OCI-LY3 (cell line): ENCODE data around the gene NKRF.
A peak's percentile ranks its signal among the peaks of the same experiment; 100 is the strongest.

ENCODE experiments used
- H2AFZ ChIP-seq: fragments of 200-600, 300-600 bp; shearing (Covaris generic); 2 replicates; pipeline ENCODE4 v1.6.0; 2014; ENCODE audit warnings: antibody characterized with exemption, low read depth, low read length
- H3K27ac ChIP-seq: fragments of 200-600, 300-600 bp; sonication (generic); 2 replicates; pipeline ENCODE4 v1.5.1; 2014; ENCODE audit warnings: mild to moderate bottlenecking, low read length, moderate library complexity, mixed read lengths
- H3K27me3 ChIP-seq: fragments of 200-600, 300-600 bp; sonication (generic); 2 replicates; pipeline ENCODE4 v1.6.1; 2014; ENCODE audit warnings: low read depth, low read length, mixed read lengths
- H3K36me3 ChIP-seq: fragments of 200-600, 300-600 bp; sonication (generic); replicated peaks from 2 replicates; pipeline ENCODE3; 2014; ENCODE audit warnings: low read depth, low read length, mixed read lengths
- H3K4me1 ChIP-seq: fragments of 300-600, 200-600 bp; sonication (generic); 2 replicates; pipeline ENCODE4 v1.6.1; 2014; ENCODE audit warnings: low read length, mixed read lengths
- H3K4me2 ChIP-seq: fragments of 200-600, 300-600 bp; sonication (generic); 2 replicates; pipeline ENCODE4 v1.6.1; 2014; ENCODE audit warnings: low read length, mixed read lengths
- H3K4me3 ChIP-seq: fragments of 300-600, 200-600 bp; sonication (generic); 2 replicates; pipeline ENCODE4 v1.5.1; 2014; ENCODE audit warnings: antibody characterized with exemption, mild to moderate bottlenecking, low read length, moderate library complexity
- H3K79me2 ChIP-seq: fragments of 300-600, 200-600 bp; shearing (Covaris generic); 2 replicates; pipeline ENCODE4 v1.6.1; 2014; ENCODE audit warnings: mild to moderate bottlenecking, low read length, mixed read lengths
- H3K9ac ChIP-seq: fragments of 300-600, 200-600 bp; shearing (Covaris generic); 2 replicates; pipeline ENCODE4 v1.6.0; 2014; ENCODE audit warnings: mild to moderate bottlenecking, low read length, moderate library complexity
- H3K9me3 ChIP-seq: fragments of 200-600, 300-600 bp; shearing (Covaris generic); 2 replicates; pipeline ENCODE4 v1.6.1; 2014; ENCODE audit warnings: low read length, mixed read lengths; ENCODE audit not compliant: insufficient read depth
- H4K20me1 ChIP-seq: fragments of 200-600, 300-600 bp; sonication (generic); 2 replicates; pipeline ENCODE4 v1.6.1; 2016; ENCODE audit warnings: low read length, mixed read lengths; ENCODE audit not compliant: insufficient read depth
- CTCF ChIP-seq: fragments of 200-600, 300-600 bp; sonication (generic); IDR thresholded peaks from 2 replicates; pipeline ENCODE4 v1.5.1; 2014; ENCODE audit warnings: antibody characterized with exemption, low read length, low read depth
- EZH2phosphoT487 ChIP-seq: fragments of 200-600 bp; shearing (Covaris generic); IDR thresholded peaks from 2 replicates; pipeline ENCODE4 v1.6.1; 2018; ENCODE audit warnings: antibody characterized with exemption, mixed run types, low read depth

NKRF gene

GRCh38 chrX:119624417-119624816 lies 18.2 kb upstream of the NKRF start:
- Histone ChIP-seq H3K27me3 (no peaks in the 10 kb centered on the region), H3K36me3 (peaks cover 22% of the 10 kb centered on the region), H3K4me2 (no peak overlapping the region), H3K4me3 (no peak overlapping the region), H2AFZ (no peak overlapping the region), H4K20me1 (no peaks in the 10 kb centered on the region), H3K79me2 (no peaks in the 10 kb centered on the region), H3K27ac (no peak overlapping the region), H3K4me1 (peaks cover 22% of the 10 kb centered on the region), H3K9ac (no peak overlapping the region), H3K9me3 (no peaks in the 10 kb centered on the region)
- TF ChIP-seq CTCF = no peak
- no peak for TF ChIP-seq EZH2phosphoT487

GRCh38 chrX:119622356-119623232 lies 16.4 kb upstream of the NKRF start:
- Histone ChIP-seq H3K9me3 (no peaks in the 10 kb centered on the region), H3K27me3 (no peaks in the 10 kb centered on the region), H3K36me3 (peaks cover 15% of the 10 kb centered on the region), H3K4me1 (peaks cover 39% of the 10 kb centered on the region), H3K4me3 (no peak overlapping the region), H3K4me2 (no peak overlapping the region), H3K27ac (no peak overlapping the region), H3K9ac (no peak overlapping the region), H4K20me1 (no peaks in the 10 kb centered on the region), H2AFZ (no peak overlapping the region), H3K79me2 (no peaks in the 10 kb centered on the region)
- no peak for TF ChIP-seq CTCF
- no peak for TF ChIP-seq EZH2phosphoT487

- H3K4me1 ChIP-seq = peaks cover 52% of the 10 kb centered on the region
- H3K27ac ChIP-seq = peak overlapping the region; percentile 93
- H3K4me2 ChIP-seq = peak overlapping the region; percentile 76
These were observed 12.2 kb upstream of the NKRF start for GRCh38 chrX:119618439-119618838.

More at GRCh38 chrX:119618439-119618838, 12.2 kb upstream of the NKRF start:
- Histone ChIP-seq H3K9ac (peak overlapping the region; percentile 63), H3K4me3 (peak overlapping the region; percentile 61), H3K79me2 (no peaks in the 10 kb centered on the region), H4K20me1 (no peaks in the 10 kb centered on the region), H3K36me3 (peaks cover 12% of the 10 kb centered on the region), H3K9me3 (no peaks in the 10 kb centered on the region), H2AFZ (no peak overlapping the region), H3K27me3 (no peaks in the 10 kb centered on the region)
- TF ChIP-seq CTCF (no peak), EZH2phosphoT487 (no peak)
